ENCODE data around the gene NAGK.
"Not testable (repeated sequence)": the region's sequence is repeated elsewhere in the genome, so short reads cannot be mapped to it uniquely, and the experiment has no call there.

DNA sequence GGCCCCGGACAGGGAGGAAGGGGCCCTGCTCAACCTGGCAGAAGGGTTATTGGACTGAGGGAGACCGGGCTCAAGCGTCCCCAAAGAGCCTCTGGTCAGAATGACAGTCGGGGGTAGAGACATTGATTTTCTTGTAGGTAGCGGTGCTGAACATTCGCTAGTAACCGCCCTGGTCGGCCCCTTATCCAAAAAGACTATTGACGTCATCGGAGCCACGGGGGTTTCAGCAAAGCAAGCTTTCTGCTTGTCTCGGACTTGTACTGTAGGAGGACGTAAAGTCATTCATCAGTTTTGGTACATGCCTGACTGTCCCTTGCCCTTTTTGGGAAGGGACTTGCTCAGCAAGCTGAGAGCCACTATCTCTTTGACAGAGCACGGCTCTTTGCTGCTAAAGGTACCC is 47.1 kb upstream of the NAGK start:
- TF ChIP-seq, protein P1, sequence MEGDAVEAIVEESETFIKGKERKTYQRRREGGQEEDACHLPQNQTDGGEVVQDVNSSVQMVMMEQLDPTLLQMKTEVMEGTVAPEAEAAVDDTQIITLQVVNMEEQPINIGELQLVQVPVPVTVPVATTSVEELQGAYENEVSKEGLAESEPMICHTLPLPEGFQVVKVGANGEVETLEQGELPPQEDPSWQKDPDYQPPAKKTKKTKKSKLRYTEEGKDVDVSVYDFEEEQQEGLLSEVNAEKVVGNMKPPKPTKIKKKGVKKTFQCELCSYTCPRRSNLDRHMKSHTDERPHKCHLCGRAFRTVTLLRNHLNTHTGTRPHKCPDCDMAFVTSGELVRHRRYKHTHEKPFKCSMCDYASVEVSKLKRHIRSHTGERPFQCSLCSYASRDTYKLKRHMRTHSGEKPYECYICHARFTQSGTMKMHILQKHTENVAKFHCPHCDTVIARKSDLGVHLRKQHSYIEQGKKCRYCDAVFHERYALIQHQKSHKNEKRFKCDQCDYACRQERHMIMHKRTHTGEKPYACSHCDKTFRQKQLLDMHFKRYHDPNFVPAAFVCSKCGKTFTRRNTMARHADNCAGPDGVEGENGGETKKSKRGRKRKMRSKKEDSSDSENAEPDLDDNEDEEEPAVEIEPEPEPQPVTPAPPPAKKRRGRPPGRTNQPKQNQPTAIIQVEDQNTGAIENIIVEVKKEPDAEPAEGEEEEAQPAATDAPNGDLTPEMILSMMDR (conservative IDR thresholded peaks at IDR 0.05; ENCODE audit: low read length) = not testable (repeated sequence)
- TF ChIP-seq EZH2phosphoT487 (IDR thresholded peaks at IDR 0.05; ENCODE audit: borderline replicate concordance, low read depth, low read length) = not testable (repeated sequence)

All from OCI-LY7 (cell line).